ENCODE data around the gene PSMD14.

The PSMD14 gene

DNA sequence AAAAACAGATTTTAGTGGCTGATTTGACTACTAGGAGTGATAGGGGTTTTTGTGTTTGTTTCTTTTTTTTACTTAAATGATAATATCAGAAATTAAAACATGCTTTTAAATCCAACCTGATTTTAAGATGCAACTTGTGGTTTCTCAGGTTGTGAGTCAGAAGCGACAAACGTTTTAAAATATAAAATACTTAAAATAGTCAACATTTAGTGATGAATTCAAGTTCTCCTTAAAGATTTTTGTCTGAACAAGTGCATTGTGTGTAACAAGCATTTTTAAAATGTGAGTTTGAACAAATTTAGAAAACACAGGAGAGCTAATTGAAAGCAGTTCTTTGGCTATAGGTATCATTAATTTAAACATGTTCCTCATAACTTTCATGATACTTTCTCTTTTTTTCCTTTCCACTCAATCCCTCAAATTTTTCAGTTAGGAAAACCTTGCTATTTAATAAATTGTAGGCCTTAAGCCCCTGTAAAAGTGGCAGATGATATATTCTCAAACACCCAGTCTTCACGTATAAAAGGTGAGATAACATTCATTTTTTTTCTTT is 111.5 kb downstream of the PSMD14 start:
- DNase-seq (ENCODE audit: low spot score), result no peak

DNA sequence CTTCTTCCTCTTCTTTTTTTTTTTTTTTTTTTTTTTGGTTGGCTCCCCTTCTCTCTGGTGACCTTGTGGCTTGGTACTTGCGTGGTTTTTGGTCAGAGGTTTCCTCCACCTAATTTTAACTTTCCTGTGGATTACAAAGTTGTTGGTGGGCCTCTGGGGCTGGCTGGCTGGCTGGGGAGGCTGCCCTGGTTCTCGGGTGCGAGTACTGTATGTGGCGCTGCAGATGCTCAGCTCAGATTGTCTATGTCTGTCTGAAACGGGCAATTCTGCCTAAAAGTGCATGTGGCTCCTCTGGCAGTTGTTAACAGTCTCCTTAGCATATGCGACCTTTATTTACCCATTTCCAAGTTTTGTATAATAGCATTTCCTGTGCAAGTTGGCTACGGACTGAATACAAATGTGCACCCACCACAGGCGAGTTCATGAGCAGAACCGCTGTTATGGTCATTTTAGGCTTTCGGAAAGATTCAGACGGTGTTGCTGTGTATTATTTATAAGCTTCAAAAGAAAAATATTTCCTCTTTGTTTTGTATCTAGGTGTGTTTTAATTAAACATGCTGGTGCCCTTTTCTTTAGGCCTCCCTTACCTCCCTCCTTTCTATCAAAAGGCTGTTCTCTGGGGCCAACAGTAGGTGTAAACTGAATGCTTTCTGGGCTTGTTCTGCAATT is 112.3 kb downstream of the PSMD14 start:
- DNase-seq (ENCODE audit: low spot score), result no peak

GRCh38 chr2:161421686-161422085 is 113.5 kb downstream of the PSMD14 start:
- DNase-seq (ENCODE audit: low spot score), result no peak

GRCh38 chr2:161422816-161423403 is 114.7 kb downstream of the PSMD14 start:
- no peak for DNase-seq (ENCODE audit: low spot score)

DNA sequence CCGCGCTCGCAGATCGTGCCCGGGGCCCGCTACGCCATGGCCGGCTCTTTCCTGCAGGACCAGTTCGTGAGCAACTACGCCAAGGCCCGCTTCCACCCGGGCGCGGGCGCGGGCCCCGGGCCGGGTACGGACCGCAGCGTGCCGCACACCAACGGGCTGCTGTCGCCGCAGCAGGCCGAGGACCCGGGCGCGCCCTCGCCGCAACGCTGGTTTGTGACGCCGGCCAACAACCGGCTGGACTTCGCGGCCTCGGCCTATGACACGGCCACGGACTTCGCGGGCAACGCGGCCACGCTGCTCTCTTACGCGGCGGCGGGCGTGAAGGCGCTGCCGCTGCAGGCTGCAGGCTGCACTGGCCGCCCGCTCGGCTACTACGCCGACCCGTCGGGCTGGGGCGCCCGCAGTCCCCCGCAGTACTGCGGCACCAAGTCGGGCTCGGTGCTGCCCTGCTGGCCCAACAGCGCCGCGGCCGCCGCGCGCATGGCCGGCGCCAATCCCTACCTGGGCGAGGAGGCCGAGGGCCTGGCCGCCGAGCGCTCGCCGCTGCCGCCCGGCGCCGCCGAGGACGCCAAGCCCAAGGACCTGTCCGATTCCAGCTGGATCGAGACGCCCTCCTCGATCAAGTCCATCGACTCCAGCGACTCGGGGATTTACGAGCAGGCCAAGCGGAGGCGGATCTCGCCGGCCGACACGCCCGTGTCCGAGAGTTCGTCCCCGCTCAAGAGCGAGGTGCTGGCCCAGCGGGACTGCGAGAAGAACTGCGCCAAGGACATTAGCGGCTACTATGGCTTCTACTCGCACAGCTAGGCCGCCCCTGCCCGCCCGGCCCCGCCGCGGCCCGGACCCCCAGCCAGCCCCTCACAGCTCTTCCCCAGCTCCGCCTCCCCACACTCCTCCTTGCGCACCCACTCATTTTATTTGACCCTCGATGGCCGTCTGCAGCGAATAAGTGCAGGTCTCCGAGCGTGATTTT is 115.5 kb downstream of the PSMD14 start:
- no peak for DNase-seq (ENCODE audit: low spot score)

GRCh38 chr2:161424394-161424769 is 116.2 kb downstream of the PSMD14 start:
- no peak for DNase-seq (ENCODE audit: low spot score)

DNA sequence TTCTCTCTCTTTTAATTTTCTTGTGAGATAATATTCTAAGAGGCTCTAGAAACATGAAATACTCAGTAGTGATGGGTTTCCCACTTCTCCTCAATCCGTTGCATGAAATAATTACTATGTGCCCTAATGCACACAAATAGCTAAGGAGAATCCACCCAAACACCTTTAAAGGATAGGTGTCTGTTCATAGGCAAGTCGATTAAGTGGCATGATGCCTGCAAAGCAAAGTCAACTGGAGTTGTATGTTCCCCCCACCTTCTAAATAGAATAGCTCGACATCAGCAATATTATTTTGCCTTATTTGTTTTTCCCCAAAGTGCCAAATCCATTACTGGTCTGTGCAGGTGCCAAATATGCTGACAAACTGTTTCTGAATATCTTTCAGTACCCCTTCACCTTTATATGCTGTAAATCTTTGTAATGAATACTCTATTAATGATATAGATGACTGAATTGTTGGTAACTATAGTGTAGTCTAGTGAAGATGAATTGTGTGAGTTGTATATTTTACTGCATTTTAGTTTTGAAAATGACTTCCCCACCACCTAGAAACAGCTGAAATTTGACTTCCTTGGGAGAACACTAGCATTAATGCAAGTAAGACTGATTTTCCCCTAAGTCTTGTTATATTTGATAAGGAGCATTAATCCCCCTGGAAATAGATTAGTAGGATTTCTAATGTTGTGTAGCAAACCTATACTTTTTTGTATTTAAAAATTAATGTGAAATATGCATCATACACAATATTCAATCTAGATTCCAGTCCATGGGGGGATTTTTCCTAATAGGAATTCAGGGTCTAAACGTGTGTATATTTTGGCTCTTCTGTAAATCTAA is 116.9 kb downstream of the PSMD14 start:
- no peak for DNase-seq (ENCODE audit: low spot score)

GRCh38 chr2:161425728-161426454 is 117.7 kb downstream of the PSMD14 start:
- DNase-seq (ENCODE audit: low spot score), result no peak

DNA sequence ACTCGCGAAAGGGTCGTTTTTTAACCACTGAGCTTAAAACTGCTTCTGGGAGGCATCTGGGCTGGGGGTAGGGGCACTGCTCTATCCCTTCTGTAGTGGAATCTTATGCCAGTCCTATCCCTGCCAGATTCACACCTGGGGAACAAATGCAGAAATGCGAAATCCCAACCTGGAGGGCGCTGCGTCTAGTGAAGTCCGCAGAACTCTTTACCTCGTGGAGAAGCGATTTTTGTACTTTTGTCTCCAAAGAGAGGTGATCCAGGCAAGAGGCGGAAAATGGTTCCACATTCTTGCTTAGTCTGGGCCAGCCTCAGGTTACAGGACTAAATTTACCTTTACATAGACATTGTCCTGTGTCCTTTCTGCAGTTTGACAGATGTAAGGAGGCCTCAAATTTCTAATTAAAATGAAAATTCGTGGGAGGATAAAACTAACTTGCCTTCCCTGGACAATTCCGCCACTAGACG is 118.3 kb downstream of the PSMD14 start:
- DNase-seq (ENCODE audit: low spot score), result no peak

- no peak for DNase-seq (ENCODE audit: low spot score)
These were observed 118.9 kb downstream of the PSMD14 start for GRCh38 chr2:161426922-161427663.

DNA sequence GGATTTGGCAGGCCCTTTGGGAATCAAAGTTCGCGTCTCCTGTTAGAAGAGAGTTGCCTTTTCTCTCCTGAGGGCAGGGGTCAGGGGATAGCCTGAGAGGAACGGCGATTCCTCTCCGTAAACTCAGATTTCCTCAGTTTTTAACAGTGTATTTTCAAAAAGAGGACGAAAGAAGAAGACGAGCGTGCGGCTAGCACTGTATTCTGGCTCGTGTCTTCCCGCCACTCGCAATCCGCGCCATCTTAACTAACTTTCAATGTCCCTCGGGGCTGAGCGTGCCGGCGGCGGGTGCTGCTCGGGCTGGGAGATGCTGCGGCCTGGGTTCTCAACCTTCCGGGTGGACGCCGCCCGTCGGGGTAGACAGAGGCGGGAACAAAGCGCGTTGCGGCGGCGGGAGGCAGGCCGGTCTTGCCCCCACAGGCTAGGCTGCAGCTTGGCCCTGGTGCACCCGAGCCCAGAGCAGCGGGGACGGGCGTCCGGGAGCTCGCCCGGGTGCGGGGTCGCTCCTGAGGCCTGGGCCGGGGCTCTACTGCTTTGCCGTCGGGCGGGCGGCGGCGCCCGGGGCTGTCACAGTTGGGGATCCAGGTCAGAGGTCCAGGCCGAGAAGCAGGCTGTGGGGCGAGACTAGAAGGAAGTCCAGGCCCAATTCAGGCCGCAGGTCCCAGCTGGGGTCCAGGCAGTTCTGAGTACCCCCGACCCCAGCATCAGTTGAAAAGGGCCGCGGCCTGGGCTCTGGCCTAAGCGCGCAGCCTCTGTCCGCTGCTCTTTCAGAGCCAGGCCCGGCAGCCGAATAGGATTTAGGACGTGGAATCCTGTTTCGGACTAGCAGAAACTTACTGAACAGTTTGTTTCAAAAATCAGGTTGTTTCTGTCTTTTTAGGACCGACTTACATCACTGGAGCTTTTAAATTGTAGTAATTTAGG is 119.7 kb downstream of the PSMD14 start:
- no peak for DNase-seq (ENCODE audit: low spot score)

DNA sequence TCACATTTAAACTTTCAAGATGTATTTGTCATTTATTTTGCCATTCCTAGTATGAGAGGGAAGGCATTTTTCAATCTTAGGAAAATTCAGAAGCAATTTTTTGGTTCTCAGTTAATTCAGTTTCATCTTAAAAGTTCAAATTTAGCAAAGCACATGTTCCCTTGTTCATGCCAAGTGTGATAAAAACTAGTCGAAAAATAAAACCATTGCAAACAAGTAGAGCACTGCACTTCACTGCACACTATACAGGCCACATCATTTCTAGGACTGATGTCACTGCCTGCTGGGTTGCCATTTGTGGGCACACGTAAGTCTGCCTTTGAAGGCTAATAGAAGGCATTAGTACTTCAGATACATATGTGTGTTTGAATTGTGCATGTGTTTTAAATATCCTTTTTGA is 122.2 kb downstream of the PSMD14 start:
- DNase-seq (ENCODE audit: low spot score), result no peak

DNA sequence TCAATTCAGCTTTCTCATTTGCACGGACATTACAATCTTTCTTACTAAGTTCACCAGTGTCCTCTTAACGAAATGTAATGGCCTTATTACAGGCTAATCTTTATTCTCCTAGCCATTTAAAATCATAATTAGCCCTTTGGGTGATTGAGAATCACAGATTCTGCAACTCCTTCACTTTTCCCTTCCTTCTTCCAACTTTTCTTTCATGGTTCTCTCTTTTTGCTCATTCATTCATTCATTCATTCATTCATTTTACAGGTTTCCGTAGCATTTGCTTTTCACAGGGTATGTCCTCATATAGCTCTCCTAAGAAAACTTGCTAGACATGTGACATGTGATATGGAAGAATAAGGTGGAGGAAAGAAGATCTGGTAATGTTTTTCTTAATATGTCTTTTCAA is 123.9 kb downstream of the PSMD14 start:
- no peak for DNase-seq (ENCODE audit: low spot score)

- no peak for DNase-seq (ENCODE audit: low spot score)
These were observed 125.9 kb downstream of the PSMD14 start for GRCh38 chr2:161434118-161434517.

- DNase-seq (ENCODE audit: low spot score), result no peak
These were observed 128.2 kb downstream of the PSMD14 start for GRCh38 chr2:161436411-161436810.

- no peak for DNase-seq (ENCODE audit: low spot score)
These were observed 130.4 kb downstream of the PSMD14 start for GRCh38 chr2:161438598-161438997.

DNA sequence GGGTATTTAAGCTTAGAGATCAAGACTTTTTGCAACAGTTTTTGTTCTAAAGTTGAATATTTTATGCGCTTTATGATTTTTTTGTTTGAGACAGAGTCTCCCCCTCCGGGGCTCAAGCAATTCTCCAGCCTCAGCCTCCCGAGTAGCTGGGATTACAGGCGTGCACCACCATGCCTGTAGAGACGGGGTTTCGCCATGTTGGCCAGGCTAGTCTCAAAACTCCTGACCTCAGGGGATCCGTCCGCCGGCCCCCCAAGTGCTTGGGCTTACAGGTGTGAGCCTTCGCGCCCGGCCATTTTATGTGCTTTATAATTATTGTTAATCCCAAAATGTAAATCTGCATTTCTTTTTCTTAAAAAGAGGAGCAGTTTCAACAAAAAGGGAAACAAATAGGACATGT is 136.9 kb downstream of the PSMD14 start:
- no peak for DNase-seq (ENCODE audit: low spot score)

DNA sequence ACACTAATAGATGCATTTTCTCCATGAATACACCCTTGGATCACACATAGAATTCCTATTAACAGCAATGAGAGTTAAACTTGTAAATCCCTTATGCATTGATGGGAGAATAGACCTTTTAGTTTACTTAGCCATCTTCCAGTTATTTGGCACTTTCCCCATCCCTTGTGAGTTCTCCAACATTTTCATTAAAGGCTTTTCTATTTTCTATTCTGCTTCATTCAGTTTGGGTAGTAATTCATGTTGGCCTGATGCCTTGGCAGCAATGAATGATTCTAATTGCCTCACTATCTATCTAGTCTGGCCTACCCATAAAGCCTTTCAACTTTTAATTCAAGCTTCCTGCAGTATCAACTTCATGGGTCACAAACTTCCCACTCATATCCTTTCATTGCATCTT is 140.2 kb downstream of the PSMD14 start:
- no peak for DNase-seq (ENCODE audit: low spot score)

Data from putamen (tissue), 1 donor.